GM23338 (cell line): ENCODE results near the gene SLC4A4. TPM values are rescaled to one million over a fixed set of nuclear protein-coding genes. Genes with fewer than 3 reads are reported as not detected.

Experiments used
- ATAC-seq: fragments of 200-7000 bp; cut with Tn5 transposase; 3 replicates; pipeline ENCODE4 v1.9.1; 2020
- DNase-seq: peaks from one replicate; pipeline ENCODE4 v3.0.0-alpha.2; 2015; ENCODE audit warnings: low spot score
- H2AFZ ChIP-seq: fragments of 200-600 bp; sonication (generic); 2 replicates; pipeline ENCODE4 v1.8.0; 2016; ENCODE audit warnings: antibody characterized with exemption, mild to moderate bottlenecking, moderate library complexity
- H3F3A ChIP-seq: fragments of 200-600 bp; sonication (generic); replicated peaks from 2 replicates; pipeline ENCODE4 v1.8.0; 2017; ENCODE audit warnings: antibody characterized with exemption, mixed run types, low read depth
- H3K27ac ChIP-seq: fragments of 200-600 bp; sonication (generic); 2 replicates; pipeline ENCODE4 v1.6.1; 2016; ENCODE audit warnings: low read depth
- H3K27me3 ChIP-seq: fragments of 200-600 bp; sonication (generic); 2 replicates; pipeline ENCODE4 v1.8.0; 2016; ENCODE audit warnings: mild to moderate bottlenecking, mixed run types, moderate library complexity; ENCODE audit not compliant: insufficient read depth
- H3K36me3 ChIP-seq: fragments of 200-600 bp; sonication (generic); 2 replicates; pipeline ENCODE4 v1.8.0; 2016; ENCODE audit warnings: mild to moderate bottlenecking; ENCODE audit not compliant: insufficient read depth
- H3K4me1 ChIP-seq: fragments of 200-600 bp; sonication (generic); 2 replicates; pipeline ENCODE4 v1.8.0; 2016; ENCODE audit warnings: mild to moderate bottlenecking, moderate library complexity; ENCODE audit not compliant: insufficient read depth
- H3K4me2 ChIP-seq: fragments of 200-600 bp; sonication (generic); 2 replicates; pipeline ENCODE4 v1.7.1; 2017; ENCODE audit warnings: mixed run types
- H3K4me3 ChIP-seq: fragments of 200-600 bp; sonication (generic); 2 replicates; pipeline ENCODE4 v1.6.1; 2016; ENCODE audit warnings: mixed run types
- H3K79me2 ChIP-seq: fragments of 200-600 bp; sonication (generic); replicated peaks from 2 replicates; pipeline ENCODE4 v1.8.0; 2017; ENCODE audit warnings: mild to moderate bottlenecking; ENCODE audit not compliant: insufficient read depth
- H3K9me2 ChIP-seq: fragments of 200-600 bp; sonication (generic); 2 replicates; pipeline ENCODE4 v1.8.0; 2017; ENCODE audit not compliant: insufficient read depth
- H4K20me1 ChIP-seq: fragments of 200-600 bp; sonication (generic); replicated peaks from 2 replicates; pipeline ENCODE4 v1.8.0; 2017; ENCODE audit warnings: mild to moderate bottlenecking; ENCODE audit not compliant: insufficient read depth
- H3K27ac Mint-ChIP-seq: 2 replicates; pipeline ENCODE4 v1.8.0; 2020; ENCODE audit warnings: inconsistent platforms, mild to moderate bottlenecking, moderate library complexity, mixed read lengths
- H3K27me3 Mint-ChIP-seq: 3 replicates; pipeline ENCODE4 v1.8.0; 2022; ENCODE audit warnings: low read depth, mild to moderate bottlenecking, moderate library complexity, mixed read lengths, inconsistent platforms; ENCODE audit not compliant: insufficient read depth, poor library complexity
- H3K36me3 Mint-ChIP-seq: 3 replicates; pipeline ENCODE4 v1.8.0; 2021; ENCODE audit warnings: low read depth, mild to moderate bottlenecking, inconsistent platforms, moderate library complexity, mixed read lengths
- H3K4me1 Mint-ChIP-seq: 3 replicates; pipeline ENCODE4 v1.8.0; 2020; ENCODE audit warnings: mild to moderate bottlenecking, inconsistent platforms, mixed read lengths
- H3K4me3 Mint-ChIP-seq: 3 replicates; pipeline ENCODE4 v1.8.0; 2021; ENCODE audit warnings: moderate library complexity, mild to moderate bottlenecking, inconsistent platforms, mixed read lengths
- H3K9me3 Mint-ChIP-seq: 3 replicates; pipeline ENCODE4 v1.8.0; 2020; ENCODE audit warnings: moderate library complexity, mild to moderate bottlenecking, inconsistent platforms, mixed read lengths
- CREB1 ChIP-seq: fragments of 250-450 bp; sonication (Bioruptor Pico); IDR thresholded peaks from 2 replicates; pipeline ENCODE4 v1.5.0; 2020; ENCODE audit warnings: low read depth, mild to moderate bottlenecking, moderate library complexity
- CTCF ChIP-seq, 2 experiments: fragments of 200-600 bp in 1 of 2; sonication (generic) in 1 of 2; conservative IDR thresholded peaks; 2 replicates each; pipeline versions ENCODE4 v1.5.1 to v1.6.1; 2016 to 2017; ENCODE audit warnings: antibody characterized with exemption in 2 of 2, low read depth in 2 of 2, mild to moderate bottlenecking in 2 of 2, moderate library complexity in 1 of 2
- ETS1 ChIP-seq: IDR thresholded peaks from 2 replicates; pipeline ENCODE4 v1.6.1; 2016; ENCODE audit warnings: antibody characterized with exemption
- EZH2 ChIP-seq: fragments of 200-600 bp; sonication (generic); IDR thresholded peaks from one replicate; pipeline ENCODE4 v1.8.0; 2017; ENCODE audit warnings: antibody characterized with exemption, mild to moderate bottlenecking, low read depth; ENCODE audit not compliant: unreplicated experiment
- EZH2phosphoT487 ChIP-seq: fragments of 200-600 bp; sonication (generic); IDR thresholded peaks from one replicate; pipeline ENCODE4 v1.8.1; 2018; ENCODE audit warnings: antibody characterized with exemption; ENCODE audit not compliant: unreplicated experiment
- JUNB ChIP-seq: IDR thresholded peaks from one replicate; pipeline ENCODE4 v1.6.1; 2016; ENCODE audit warnings: antibody characterized with exemption; ENCODE audit not compliant: unreplicated experiment
- NANOG ChIP-seq: IDR thresholded peaks from 2 replicates; pipeline ENCODE4 v1.6.1; 2016; ENCODE audit warnings: antibody characterized with exemption, borderline replicate concordance
- POLR2AphosphoS5 ChIP-seq: IDR thresholded peaks from 2 replicates; pipeline ENCODE4 v1.6.1; 2016; ENCODE audit warnings: antibody characterized with exemption, low read depth
- REST ChIP-seq: IDR thresholded peaks from one replicate; pipeline ENCODE4 v1.6.1; 2018; ENCODE audit warnings: antibody characterized with exemption; ENCODE audit not compliant: unreplicated experiment
- STAT1 ChIP-seq: IDR thresholded peaks from one replicate; pipeline ENCODE4 v1.6.1; 2016; ENCODE audit warnings: antibody characterized with exemption; ENCODE audit not compliant: unreplicated experiment
- ZNF114 ChIP-seq: fragments of 250-450 bp; sonication (Bioruptor Pico); IDR thresholded peaks from 2 replicates; pipeline ENCODE4 v1.5.0; 2020; ENCODE audit warnings: mild to moderate bottlenecking, moderate library complexity
- ZNF331 ChIP-seq: fragments of 250-450 bp; sonication (Bioruptor Pico); IDR thresholded peaks from 2 replicates; pipeline ENCODE4 v1.5.0; 2020; ENCODE audit warnings: low read depth, mild to moderate bottlenecking, moderate library complexity
- ZNF462 ChIP-seq: fragments of 250-450 bp; sonication (Bioruptor Pico); IDR thresholded peaks from 2 replicates; pipeline ENCODE4 v1.5.0; 2020; ENCODE audit warnings: mild to moderate bottlenecking, moderate library complexity
- polyA plus RNA-seq: library from polyadenylated mRNA; unstranded; fragments of >200 nt; fragmentation: Nextera tagmentation; extraction: Ambion mirVana; gene quantifications from 2 replicates; pipeline ENCODE4 v1.2.1, GENCODE V29; 2016
- total RNA-seq: library from RNA; depleted of rRNA; stranded (reverse); fragments of >200 nt; shearing (Covaris generic); gene quantifications from 2 replicates; pipeline ENCODE4 v1.2.3, GENCODE V29; 2014

Gene SLC4A4
- total and polyA plus RNA-seq, 2 experiments from 2014 or later = 1.0 to 1.5 TPM

GRCh38 chr4:71367546-71367945 lies 28.7 kb downstream of the SLC4A4 start:
- H3K79me2 ChIP-seq = no peaks in the 10 kb centered on the region
- no peak overlapping the region for H3K4me3 Mint-ChIP-seq
- H3K9me3 Mint-ChIP-seq = no peaks in the 10 kb centered on the region
- H3K36me3 ChIP-seq = no peaks in the 10 kb centered on the region
- no peak overlapping the region for H3K27ac ChIP-seq
- no peak overlapping the region for H3K4me3 ChIP-seq
- ATAC-seq = no peak
- no peak overlapping the region for H2AFZ ChIP-seq
- no peak overlapping the region for H3K4me2 ChIP-seq
- H3F3A ChIP-seq = no peaks in the 10 kb centered on the region
- H4K20me1 ChIP-seq = no peaks in the 10 kb centered on the region
- no peaks in the 10 kb centered on the region for H3K36me3 Mint-ChIP-seq
- no peaks in the 10 kb centered on the region for H3K4me1 ChIP-seq
- H3K27me3 Mint-ChIP-seq = no peaks in the 10 kb centered on the region
- DNase-seq = no peak
- H3K4me1 Mint-ChIP-seq = peaks cover 2% of the 10 kb centered on the region; the same call in 1 of the 3 replicates
- H3K27ac Mint-ChIP-seq = no peak overlapping the region
- no peaks in the 10 kb centered on the region for H3K9me2 ChIP-seq
- TF ChIP-seq CREB1 (CRISPR knock-in tag) (no peak), STAT1 (no peak), POLR2AphosphoS5 (no peak), REST (no peak), ZNF114 (CRISPR knock-in tag) (no peak), CTCF (conservative IDR thresholded peaks at IDR 0.05; ENCODE audit: low read depth in 2 of 2) (no peak), ETS1 (no peak), EZH2 (no peak), ZNF462 (CRISPR knock-in tag) (no peak), ZNF331 (CRISPR knock-in tag) (no peak), JUNB (no peak), EZH2phosphoT487 (no peak), NANOG (no peak)
- no peaks in the 10 kb centered on the region for H3K27me3 ChIP-seq
